ENCODE measurements around the gene SUGP2. TPM values are rescaled to one million over a fixed set of nuclear protein-coding genes. Genes with fewer than 3 reads are reported as not detected.

The SUGP2 gene
- total RNA-seq, 1 experiment from 2014 or later = 95.2 TPM

DNA sequence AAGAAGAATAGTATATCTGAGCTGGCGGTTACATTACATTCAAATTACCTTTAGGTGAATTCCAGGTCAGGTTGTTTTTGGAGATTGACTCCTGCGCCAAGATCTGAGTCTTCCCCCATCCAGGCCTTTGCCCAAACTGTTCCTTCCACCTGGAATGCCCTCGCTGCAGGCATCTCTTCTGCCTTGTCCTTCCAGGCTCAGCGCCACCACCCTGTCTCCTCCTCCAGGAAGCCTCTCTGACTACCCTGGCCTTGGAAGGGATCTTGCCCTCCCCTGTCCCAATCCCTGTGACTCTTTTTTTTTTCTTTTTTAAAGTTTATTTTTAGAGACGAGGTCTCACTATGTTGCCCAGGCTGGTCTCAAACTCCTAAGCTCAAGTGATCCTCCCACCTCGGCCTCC is 90.6 kb downstream of the SUGP2 start:
- H3K4me1 Mint-ChIP-seq = peaks cover 11 to 29% of the 10 kb centered on the region in 2 experiments
- peaks cover 51% of the 10 kb centered on the region for H3K27me3 Mint-ChIP-seq (ENCODE audit: low read depth)
- Histone ChIP-seq H2BK5ac (ENCODE audit: insufficient read length, low read length) (no peak overlapping the region), H4K8ac (replicated peaks; ENCODE audit: insufficient read length, low read depth, low read length) (no peak overlapping the region), H4K20me1 (ENCODE audit: control insufficient read depth, insufficient read depth, insufficient read length) (no peaks in the 10 kb centered on the region), H3K4me2 (ENCODE audit: insufficient read depth, insufficient read length, low read length) (no peak overlapping the region), H3K27ac (ENCODE audit: insufficient read length, low read depth, low read length) (no peak overlapping the region), H2AK5ac (ENCODE audit: insufficient read length, low read length) (no peak overlapping the region), H3K27me3 (ENCODE audit: insufficient read depth, low read length) (no peaks in the 10 kb centered on the region), H2BK120ac (ENCODE audit: low read depth, low read length, poor library complexity, severe bottlenecking) (no peak overlapping the region), H3K79me2 (ENCODE audit: insufficient read depth, low read length) (no peaks in the 10 kb centered on the region), H3K56ac (ENCODE audit: insufficient read length, low read depth, low read length) (no peak overlapping the region), H3K14ac (ENCODE audit: insufficient read depth, low read length) (no peak overlapping the region), H2AFZ (ENCODE audit: low read length) (no peak overlapping the region), H2BK15ac (ENCODE audit: low read depth, low read length) (no peak overlapping the region), H4K5ac (ENCODE audit: insufficient read length, low read depth, low read length) (no peak overlapping the region), H3K4me1 (ENCODE audit: insufficient read depth, low read length) (no peaks in the 10 kb centered on the region), H2BK12ac (ENCODE audit: insufficient read length, low read depth, low read length) (no peak overlapping the region), H3K9me3 (ENCODE audit: control insufficient read depth, low read depth, low read length) (no peaks in the 10 kb centered on the region), H4K91ac (ENCODE audit: insufficient read length, low read depth, low read length) (no peak overlapping the region), H3K79me1 (ENCODE audit: insufficient read depth, low read depth, low read length, poor library complexity, severe bottlenecking) (no peaks in the 10 kb centered on the region), H3K4ac (ENCODE audit: low read depth, low read length) (no peak overlapping the region), H2BK20ac (ENCODE audit: low read depth, low read length, poor library complexity, severe bottlenecking) (no peak overlapping the region), H3K23ac (ENCODE audit: insufficient read length, low read depth, low read length) (no peak overlapping the region), H3K9ac (ENCODE audit: extremely low read depth, insufficient read length, low read length) (no peak overlapping the region), H3K23me2 (ENCODE audit: insufficient read length, low read depth, low read length, poor library complexity, severe bottlenecking) (peaks cover 7% of the 10 kb centered on the region), H3K18ac (ENCODE audit: insufficient read length, low read depth, low read length) (no peak overlapping the region), H3T11ph (ENCODE audit: low read length) (no peak overlapping the region)
- no CpG with 5 or more reads among the region's 6 CpGs for WGBS (ENCODE audit: extremely low coverage, insufficient read length, low lambda C conversion rate)
- peaks cover 5 to 14% (median 6%) of the 10 kb centered on the region in 3 experiments; a peak in 6 of 7 replicates for H3K36me3 Mint-ChIP-seq (ENCODE audit: insufficient read depth in 1 of 3, low read depth in 3 of 3)
- DNase-seq = no peak
- H3K4me3 Mint-ChIP-seq = peak overlapping the region in 1 of 2 experiments; percentile 71; a peak in 3 of 5 replicates
- H3K27ac Mint-ChIP-seq = 0 out of 7 replicates have a peak overlapping the region, but pooled peaks of 1 of the 3 experiments have one; percentile 47
- TF ChIP-seq, protein P1, sequence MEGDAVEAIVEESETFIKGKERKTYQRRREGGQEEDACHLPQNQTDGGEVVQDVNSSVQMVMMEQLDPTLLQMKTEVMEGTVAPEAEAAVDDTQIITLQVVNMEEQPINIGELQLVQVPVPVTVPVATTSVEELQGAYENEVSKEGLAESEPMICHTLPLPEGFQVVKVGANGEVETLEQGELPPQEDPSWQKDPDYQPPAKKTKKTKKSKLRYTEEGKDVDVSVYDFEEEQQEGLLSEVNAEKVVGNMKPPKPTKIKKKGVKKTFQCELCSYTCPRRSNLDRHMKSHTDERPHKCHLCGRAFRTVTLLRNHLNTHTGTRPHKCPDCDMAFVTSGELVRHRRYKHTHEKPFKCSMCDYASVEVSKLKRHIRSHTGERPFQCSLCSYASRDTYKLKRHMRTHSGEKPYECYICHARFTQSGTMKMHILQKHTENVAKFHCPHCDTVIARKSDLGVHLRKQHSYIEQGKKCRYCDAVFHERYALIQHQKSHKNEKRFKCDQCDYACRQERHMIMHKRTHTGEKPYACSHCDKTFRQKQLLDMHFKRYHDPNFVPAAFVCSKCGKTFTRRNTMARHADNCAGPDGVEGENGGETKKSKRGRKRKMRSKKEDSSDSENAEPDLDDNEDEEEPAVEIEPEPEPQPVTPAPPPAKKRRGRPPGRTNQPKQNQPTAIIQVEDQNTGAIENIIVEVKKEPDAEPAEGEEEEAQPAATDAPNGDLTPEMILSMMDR (conservative IDR thresholded peaks at IDR 0.05) = no peak
- H3K9me3 Mint-ChIP-seq = no peaks in the 10 kb centered on the region; a peak in 1 of 5 replicates
